Measurements from ENCODE around the gene ADAMTS14.

The ADAMTS14 gene

DNA sequence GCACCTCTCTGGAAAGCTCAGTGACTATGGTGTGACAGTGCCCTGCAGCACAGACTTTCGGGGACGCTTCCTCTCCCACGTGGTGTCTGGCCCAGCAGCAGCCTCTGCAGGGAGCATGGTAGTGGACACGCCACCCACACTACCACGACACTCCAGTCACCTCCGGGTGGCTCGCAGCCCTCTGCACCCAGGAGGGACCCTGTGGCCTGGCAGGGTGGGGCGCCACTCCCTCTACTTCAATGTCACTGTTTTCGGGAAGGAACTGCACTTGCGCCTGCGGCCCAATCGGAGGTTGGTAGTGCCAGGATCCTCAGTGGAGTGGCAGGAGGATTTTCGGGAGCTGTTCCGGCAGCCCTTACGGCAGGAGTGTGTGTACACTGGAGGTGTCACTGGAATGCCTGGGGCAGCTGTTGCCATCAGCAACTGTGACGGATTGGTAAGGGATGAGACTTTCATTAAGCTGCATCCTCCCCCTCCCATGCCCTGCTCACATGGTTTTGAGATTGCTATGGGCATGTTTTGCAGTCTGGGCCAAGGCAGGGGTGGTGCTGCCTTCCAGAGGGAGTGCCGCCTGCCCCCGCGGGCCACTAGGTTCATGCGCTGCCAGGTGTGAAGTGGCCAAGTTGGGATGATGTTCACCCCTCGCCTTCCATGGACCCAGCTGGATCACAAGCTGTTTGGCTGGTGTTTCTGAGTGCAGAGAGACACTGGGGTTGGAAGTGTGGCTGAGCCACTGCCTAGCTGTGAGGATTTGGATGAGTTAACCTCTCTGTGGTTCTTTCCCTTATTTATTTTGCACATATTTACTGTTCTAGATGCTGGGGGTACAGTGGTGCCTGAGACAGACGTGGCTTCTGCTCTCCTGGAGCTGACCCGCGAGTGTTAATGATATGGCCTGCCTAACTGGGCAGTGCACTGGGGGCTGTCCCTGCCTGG lies 2.5 kb downstream of the ADAMTS14 start:
- DNase-seq, result no peak

- DNase-seq, result no peak
Observed at GRCh38 chr10:70675496-70676161, 3.3 kb downstream of the ADAMTS14 start.

GRCh38 chr10:70676511-70676910 lies 4.2 kb downstream of the ADAMTS14 start:
- DNase-seq, result no peak

GRCh38 chr10:70677016-70677415 lies 4.7 kb downstream of the ADAMTS14 start:
- no peak for DNase-seq

GRCh38 chr10:70677620-70678249 lies 5.4 kb downstream of the ADAMTS14 start:
- DNase-seq, result no peak

DNA sequence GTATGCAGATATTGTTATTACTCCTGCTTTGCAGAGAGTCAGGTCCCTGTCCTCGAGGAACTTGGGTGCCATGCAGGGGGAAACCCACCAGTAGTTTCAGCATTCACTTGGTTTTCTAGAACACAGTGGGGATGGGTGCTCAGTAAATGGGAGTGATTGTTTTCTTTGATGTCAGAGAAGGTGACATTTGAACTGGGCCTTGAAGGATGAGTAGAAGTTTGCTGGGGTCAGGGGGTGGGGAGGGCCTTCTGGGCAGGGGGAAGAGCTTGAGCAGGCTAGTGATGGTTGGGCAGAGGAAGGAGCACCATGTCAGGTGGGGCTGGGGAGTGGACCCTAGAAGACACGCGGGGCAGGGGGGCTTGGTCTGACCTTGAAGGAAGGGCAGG lies 5.9 kb downstream of the ADAMTS14 start:
- no peak for DNase-seq

GRCh38 chr10:70678757-70679489 lies 6.6 kb downstream of the ADAMTS14 start:
- no peak for DNase-seq

DNA sequence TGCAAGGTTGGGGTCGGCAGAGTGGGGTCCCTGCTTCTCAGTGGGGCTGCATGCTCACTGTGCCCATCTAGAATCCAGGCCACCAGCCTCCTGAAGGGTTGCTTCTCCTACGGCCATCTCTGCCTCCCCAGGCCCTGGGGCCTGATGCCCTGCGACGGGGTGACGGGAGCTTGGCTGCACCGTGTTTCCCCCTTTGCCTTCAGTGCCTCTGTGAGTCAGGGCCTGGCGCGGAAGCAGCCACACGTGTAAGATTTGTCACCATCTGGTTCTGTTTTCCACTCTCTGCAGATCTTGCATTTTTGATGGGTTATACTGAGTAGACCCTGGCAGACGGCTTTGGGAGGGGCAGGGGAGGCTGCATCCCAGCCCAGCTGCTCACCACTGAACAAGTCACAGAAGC lies 7.2 kb downstream of the ADAMTS14 start:
- peak; percentile 90 for DNase-seq

DNA sequence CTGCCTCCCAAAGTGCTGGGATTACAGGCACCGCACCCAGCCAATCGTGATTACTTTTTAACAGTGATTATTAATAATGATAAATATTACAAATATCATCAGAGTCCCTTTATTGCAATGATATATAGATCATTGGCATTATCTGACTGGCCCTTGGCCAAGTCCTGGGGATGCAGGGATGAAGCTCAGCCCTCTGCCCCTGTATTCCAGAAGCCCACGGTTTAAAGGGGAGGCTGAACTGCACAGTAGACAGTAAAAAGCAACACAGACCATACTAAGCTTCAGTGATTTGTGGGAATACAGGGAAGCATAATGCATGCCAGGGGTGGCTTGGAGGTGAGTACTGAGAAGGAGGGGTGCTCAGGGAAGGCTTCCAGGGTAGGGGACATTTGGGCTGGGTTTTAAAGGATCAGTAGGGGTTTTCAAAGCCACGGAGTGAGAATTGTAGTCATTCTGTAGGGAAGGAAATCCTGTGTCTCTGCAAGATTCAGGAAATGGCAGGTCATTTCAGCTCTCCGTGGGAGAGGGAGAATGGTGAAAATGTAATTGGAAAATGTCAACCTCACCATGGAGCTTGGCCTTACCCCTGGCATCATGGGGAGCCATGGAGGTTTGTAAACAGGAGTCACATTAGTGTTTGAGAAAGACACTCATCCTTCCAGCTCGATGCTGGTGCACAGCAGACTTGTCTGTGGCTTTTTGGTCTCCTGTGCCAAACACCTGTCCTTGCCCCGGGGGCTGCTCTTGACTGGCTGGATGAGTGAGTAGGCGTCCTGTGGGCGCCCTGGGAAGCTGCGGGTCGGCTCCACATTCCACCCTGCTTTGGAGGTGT lies 8.8 kb downstream of the ADAMTS14 start:
- DNase-seq, result no peak

DNA sequence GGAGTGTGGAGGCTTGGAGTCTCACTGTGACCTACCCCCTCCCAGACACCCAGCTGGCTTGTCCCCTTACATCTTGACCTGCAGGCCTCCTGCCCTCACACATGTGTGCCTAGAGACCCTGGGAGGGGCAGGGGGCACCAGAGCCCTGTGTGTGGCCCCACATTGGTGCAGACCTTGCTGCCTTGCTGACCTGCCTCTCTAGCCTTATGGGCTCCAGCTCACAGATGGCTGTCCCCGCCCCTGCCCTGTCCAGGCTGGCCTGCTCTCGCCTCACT lies 9.4 kb downstream of the ADAMTS14 start:
- no peak for DNase-seq

DNA sequence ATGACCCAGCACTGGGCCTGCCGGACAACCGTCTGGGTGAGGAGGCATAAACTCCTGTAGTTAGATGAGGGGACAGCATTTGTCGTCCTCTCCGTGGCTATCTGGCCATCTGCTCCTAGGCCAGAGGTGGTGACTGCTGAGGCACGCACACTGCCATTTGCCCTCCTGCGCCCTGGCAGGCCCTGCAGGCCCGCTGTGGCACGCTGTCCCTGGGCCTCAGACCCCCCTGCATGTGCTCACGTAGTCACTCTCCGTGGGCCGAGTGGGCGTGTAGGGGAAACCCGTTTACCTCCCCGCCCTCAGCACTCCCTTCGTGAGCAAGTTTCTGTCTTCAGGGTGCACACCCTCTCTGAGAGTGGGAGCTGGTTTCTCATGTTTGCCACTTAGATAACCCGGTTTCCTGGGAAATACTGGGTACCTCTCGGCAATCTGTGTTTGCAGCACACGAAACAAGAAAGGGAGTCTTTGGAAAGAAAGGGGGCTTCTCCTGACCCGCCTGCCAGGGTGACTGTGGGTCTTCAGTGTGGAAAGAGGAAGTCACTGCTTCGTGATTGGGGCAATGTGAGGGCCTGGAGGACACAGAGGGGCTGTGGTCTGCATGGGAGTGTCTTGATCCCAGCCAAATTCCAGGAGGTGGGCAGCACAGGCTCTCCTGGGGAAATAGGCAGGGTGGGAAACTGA lies 10.8 kb downstream of the ADAMTS14 start:
- no peak for DNase-seq

DNA sequence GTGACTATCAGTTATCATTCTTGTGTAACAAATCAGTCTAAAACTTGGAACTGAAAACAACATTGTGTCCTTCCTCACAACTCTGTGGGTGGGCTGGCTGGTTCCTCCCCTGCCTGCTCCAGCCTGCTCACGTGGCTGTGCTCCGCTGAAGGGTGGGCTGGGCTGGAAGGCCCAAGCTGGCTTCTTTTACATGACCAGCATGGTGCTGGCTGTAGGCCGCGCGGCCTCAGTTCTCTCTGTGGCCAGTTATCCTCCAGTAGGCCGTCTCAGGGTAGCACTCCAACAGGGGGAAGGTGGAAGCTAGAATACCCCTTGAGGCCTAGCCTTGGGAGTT lies 11.3 kb downstream of the ADAMTS14 start:
- peak; percentile 40 for DNase-seq

GRCh38 chr10:70683940-70684339 lies 11.6 kb downstream of the ADAMTS14 start:
- DNase-seq, result no peak

- no peak for DNase-seq
Observed at GRCh38 chr10:70684374-70684773, 12.1 kb downstream of the ADAMTS14 start.

GRCh38 chr10:70684839-70685454 lies 12.6 kb downstream of the ADAMTS14 start:
- DNase-seq, result no peak

- no peak for DNase-seq
Observed at GRCh38 chr10:70685455-70685911, 13.2 kb downstream of the ADAMTS14 start.

- no peak for DNase-seq
Observed at GRCh38 chr10:70688828-70689227, 16.5 kb downstream of the ADAMTS14 start.

- no peak for DNase-seq
Observed at GRCh38 chr10:70689661-70690060, 17.4 kb downstream of the ADAMTS14 start.

DNA sequence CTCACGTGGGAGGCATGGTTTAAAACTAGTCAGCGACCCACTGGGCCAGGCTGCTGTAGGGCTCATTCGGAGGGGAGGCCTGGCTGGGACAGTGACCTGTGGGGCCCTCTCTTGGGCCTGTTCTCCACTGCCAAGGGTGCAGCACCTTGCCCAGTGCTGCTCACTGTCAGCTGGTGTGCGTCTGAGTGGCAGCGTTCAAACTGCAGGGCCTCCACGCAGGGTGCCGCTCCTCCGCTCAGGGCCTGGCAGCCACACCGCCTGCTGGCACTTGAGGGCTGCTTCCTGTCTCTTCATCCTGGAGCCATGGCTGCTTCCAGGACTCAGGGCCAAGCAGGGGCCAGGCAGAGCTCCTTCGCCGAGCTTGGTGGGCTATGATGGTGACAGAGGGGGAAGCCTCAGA lies 18.3 kb downstream of the ADAMTS14 start:
- no peak for DNase-seq

GRCh38 chr10:70691611-70692010 lies 19.3 kb downstream of the ADAMTS14 start:
- DNase-seq, result no peak

DNA sequence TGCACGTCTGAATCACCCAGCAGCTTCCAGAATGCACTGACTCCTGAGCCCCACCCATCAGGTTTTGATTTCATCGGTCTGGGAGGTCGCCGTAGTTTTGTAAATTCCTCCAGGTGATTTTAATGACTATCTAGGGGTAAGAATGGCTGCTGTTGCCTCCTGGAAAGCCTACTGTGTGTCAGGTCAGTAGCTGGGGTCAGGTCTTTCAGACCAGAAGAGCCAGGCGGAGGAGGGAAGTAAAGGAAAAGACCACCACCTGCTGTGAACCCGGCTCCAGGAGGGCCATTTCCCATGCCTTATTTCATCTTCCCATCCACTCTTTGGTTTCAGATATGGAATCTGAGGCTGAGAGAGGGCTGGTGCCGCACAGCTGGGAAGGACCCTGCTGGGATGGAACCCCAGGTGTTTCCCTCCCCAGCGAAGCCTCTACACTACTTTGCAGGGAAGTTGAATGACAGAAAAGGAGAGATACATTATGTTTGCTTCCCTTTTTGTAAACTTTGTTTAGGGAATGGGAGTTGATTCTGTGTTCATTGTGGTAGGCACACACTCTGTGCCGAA lies 19.8 kb downstream of the ADAMTS14 start:
- no peak for DNase-seq
